H1 (cell line): ENCODE measurements around the gene SLC37A2.

ENCODE experiments used
- BCL11A ChIP-seq, 2 experiments: IDR thresholded peaks; one replicate each; pipeline ENCODE4 v1.6.1; 2011; ENCODE audit warnings: low read depth in 2 of 2, low read length in 2 of 2, mild to moderate bottlenecking in 2 of 2
- BRCA1 ChIP-seq: IDR thresholded peaks from 2 replicates; pipeline ENCODE4 v1.6.1; 2012; ENCODE audit warnings: low read depth, low read length, improper control_type of control experiment
- CEBPB ChIP-seq: IDR thresholded peaks from 2 replicates; pipeline ENCODE4 v1.6.1; 2012; ENCODE audit warnings: low read depth, low read length
- CTCF ChIP-seq, 3 experiments: IDR thresholded peaks; 1 replicate in 2 of 3; 2 replicates in 1 of 3; pipeline versions ENCODE4 v1.5.1 to v1.6.1; 2011; ENCODE audit warnings: low read length in 3 of 3, mild to moderate bottlenecking in 3 of 3, inconsistent platforms in 2 of 3, low read depth in 1 of 3, moderate library complexity in 1 of 3; ENCODE audit not compliant: insufficient read depth in 1 of 3; ENCODE audit errors: control extremely low read depth in 1 of 3
- EP300 ChIP-seq, 2 experiments: IDR thresholded peaks; 1 replicate in 1 of 2; 2 replicates in 1 of 2; pipeline ENCODE4 v1.6.1; 2011 to 2012; ENCODE audit warnings: low read depth in 2 of 2, low read length in 2 of 2, mild to moderate bottlenecking in 2 of 2, borderline replicate concordance in 1 of 2, inconsistent platforms in 1 of 2, moderate library complexity in 1 of 2
- EZH2 ChIP-seq: fragments of 200-600 bp; sonication (generic); IDR thresholded peaks from 2 replicates; pipeline ENCODE4 v1.7.1; 2012; ENCODE audit warnings: low read depth, mild to moderate bottlenecking, moderate library complexity, low read length, inconsistent platforms; ENCODE audit not compliant: severe bottlenecking
- POLR2A ChIP-seq, 2 experiments: IDR thresholded peaks; 1 replicate in 1 of 2; 2 replicates in 1 of 2; pipeline ENCODE4 v1.6.1; 2011; ENCODE audit warnings: low read depth in 2 of 2, low read length in 2 of 2, mild to moderate bottlenecking in 2 of 2; ENCODE audit errors: control extremely low read depth in 1 of 2
- POLR2AphosphoS5 ChIP-seq: IDR thresholded peaks from 2 replicates; pipeline ENCODE4 v1.6.1; 2011; ENCODE audit warnings: low read depth, low read length
- SIN3A ChIP-seq, 2 experiments: IDR thresholded peaks in 1 of 2; conservative IDR thresholded peaks in 1 of 2; 2 replicates each; pipeline ENCODE4 v1.6.1; 2011 to 2012; ENCODE audit warnings: low read length in 2 of 2, improper control_type of control experiment in 1 of 2, low read depth in 1 of 2, mild to moderate bottlenecking in 1 of 2
- YY1 ChIP-seq: IDR thresholded peaks from 2 replicates; pipeline ENCODE4 v1.6.1; 2011; ENCODE audit warnings: low read depth, mild to moderate bottlenecking, low read length

GRCh38 chr11:125092669-125093068 is 29.6 kb downstream of the SLC37A2 start:
- no peak for TF ChIP-seq BCL11A (IDR thresholded peaks at IDR 0.05; ENCODE audit: low read depth in 2 of 2, low read length in 2 of 2)
- no peak for TF ChIP-seq POLR2A (IDR thresholded peaks at IDR 0.05; ENCODE audit: control extremely low read depth in 1 of 2, low read depth in 2 of 2, low read length in 2 of 2)
- no peak for TF ChIP-seq EZH2
- TF ChIP-seq CTCF (IDR thresholded peaks at IDR 0.05; ENCODE audit: control extremely low read depth in 1 of 3, insufficient read depth in 1 of 3, low read depth in 1 of 3, low read length in 3 of 3) = no peak
- TF ChIP-seq YY1 = no peak
- no peak for TF ChIP-seq SIN3A (conservative IDR thresholded peaks at IDR 0.05 in 1 of 2, IDR thresholded peaks at IDR 0.05 in 1 of 2; ENCODE audit: low read depth in 1 of 2, low read length in 2 of 2)
- no peak for TF ChIP-seq POLR2AphosphoS5
- no peak for TF ChIP-seq EP300 (IDR thresholded peaks at IDR 0.05; ENCODE audit: borderline replicate concordance in 1 of 2, low read depth in 2 of 2, low read length in 2 of 2)
- no peak for TF ChIP-seq CEBPB
- TF ChIP-seq BRCA1 = no peak
